Activated CD4-positive, alpha-beta memory T cell treated with anti-CD3 and anti-CD28 coated beads for 36 hours (primary cell): ENCODE results near the gene TPM3. TPM values are rescaled to one million over a fixed set of nuclear protein-coding genes. Genes with fewer than 3 reads are reported as not detected.

Source experiments
- CTCF ChIA-PET: fragments of 350-600 bp; sonication (Branson Sonifier 250); formaldehyde crosslinking; loops from one replicate; lab custom pipeline; 2021; ENCODE audit warnings: antibody characterized with exemption, inconsistent platforms; lab: Charles Lee
- POLR2A ChIA-PET: fragments of 350-600 bp; sonication (Branson Sonifier 250); formaldehyde crosslinking; loops from one replicate; lab custom pipeline; 2021; ENCODE audit warnings: antibody characterized with exemption; lab: Charles Lee
- DNase-seq: peaks from one replicate; pipeline ENCODE4 v3.0.0-alpha.2; 2020
- H3K27ac Mint-ChIP-seq: one replicate; pipeline ENCODE4 v1.8.0; 2021; ENCODE audit warnings: mixed read lengths
- H3K27me3 Mint-ChIP-seq: one replicate; pipeline ENCODE4 v1.8.0; 2021; ENCODE audit warnings: mixed read lengths
- H3K36me3 Mint-ChIP-seq: one replicate; pipeline ENCODE4 v1.8.0; 2021; ENCODE audit warnings: mixed read lengths
- H3K4me1 Mint-ChIP-seq: one replicate; pipeline ENCODE4 v1.8.0; 2021; ENCODE audit warnings: low read depth, mixed read lengths
- H3K4me3 Mint-ChIP-seq: one replicate; pipeline ENCODE4 v1.8.0; 2021; ENCODE audit warnings: mild to moderate bottlenecking, mixed read lengths
- H3K9me3 Mint-ChIP-seq: one replicate; pipeline ENCODE4 v1.8.0; 2021; ENCODE audit warnings: mixed read lengths
- intact Hi-C: fragments of 100-400 bp; cut with micrococcal nuclease; formaldehyde crosslinking; loops from one replicate; pipeline ENCODE4 v1.15.1; 2023
- total RNA-seq, 2 experiments: library from RNA; stranded (reverse); gene quantifications; one replicate each; pipeline ENCODE4 v1.2.3, GENCODE V29; 2021

Gene TPM3
- total RNA-seq, 2 experiments from 2014 or later, result 726 to 736 TPM

- peak overlapping the region; percentile 90 for H3K4me3 Mint-ChIP-seq
- peaks cover 2% of the 10 kb centered on the region for H3K27me3 Mint-ChIP-seq
- peaks cover 69% of the 10 kb centered on the region for H3K4me1 Mint-ChIP-seq
- peak overlapping the region; percentile 94 for H3K27ac Mint-ChIP-seq
- DNase-seq, result no peak
- H3K9me3 Mint-ChIP-seq, result peaks cover 4% of the 10 kb centered on the region
- POLR2A ChIA-PET, result interaction anchor here (1.3 to 3.9 kb wide), 3 partner anchors 8 to 40 kb away, joined by 4 to 21 read pairs (median 6); no protein-coding TSS in a partner anchor
- H3K36me3 Mint-ChIP-seq, result peaks cover 61% of the 10 kb centered on the region
- CTCF ChIA-PET, result interaction anchor here (0.5 to 2.3 kb wide), 10 partner anchors 12 to 257 kb away, joined by 3 to 11 read pairs (median 4); partner anchors contain the start of gene HAX1
- intact Hi-C loops, result loop anchor here (5.0 kb wide), 1 partner anchor 300 kb away; the partner anchor contains the start of gene GATAD2B
Observed at GRCh38 chr1:154222518-154222917, 30.6 kb upstream of the TPM3 start.

GRCh38 chr1:154221278-154222001, 29.5 kb upstream of the TPM3 start:
- intact Hi-C loops, result loop anchor here (5.0 kb wide), 1 partner anchor 299 kb away; the partner anchor contains the start of gene GATAD2B
- CTCF ChIA-PET, result interaction anchor here (1.0 to 2.3 kb wide), 4 partner anchors 22 to 113 kb away, joined by 3 to 11 read pairs (median 5); partner anchors contain the start of gene HAX1
- POLR2A ChIA-PET, result interaction anchor here (0.6 to 3.9 kb wide), 6 partner anchors 8 to 64 kb away, joined by 3 to 21 read pairs (median 4); no protein-coding TSS in a partner anchor
- peaks cover 2% of the 10 kb centered on the region for H3K27me3 Mint-ChIP-seq
- peaks cover 59% of the 10 kb centered on the region for H3K36me3 Mint-ChIP-seq
- H3K27ac Mint-ChIP-seq, result peak overlapping the region; percentile 94
- H3K9me3 Mint-ChIP-seq, result peaks cover 4% of the 10 kb centered on the region
- peak overlapping the region; percentile 90 for H3K4me3 Mint-ChIP-seq
- peak; percentile 77 for DNase-seq
- H3K4me1 Mint-ChIP-seq, result peaks cover 70% of the 10 kb centered on the region

- DNase-seq, result no peak
- ChIA-PET POLR2A (interaction anchor here (0.6 to 3.9 kb wide), 9 partner anchors 17 to 1103 kb away, joined by 3 to 21 read pairs (median 4); partner anchors contain the start of gene SLC39A1), CTCF (interaction anchor here (1.0 to 2.4 kb wide), 4 partner anchors 21 to 115 kb away, joined by 3 to 11 read pairs (median 5); no protein-coding TSS in a partner anchor)
- Mint-ChIP-seq H3K4me3 (peak overlapping the region; percentile 90), H3K27me3 (peaks cover 2% of the 10 kb centered on the region), H3K4me1 (peaks cover 70% of the 10 kb centered on the region), H3K27ac (peak overlapping the region; percentile 94), H3K9me3 (peaks cover 4% of the 10 kb centered on the region), H3K36me3 (peaks cover 56% of the 10 kb centered on the region)
- intact Hi-C loops, result loop anchor here (1.0 to 5.0 kb wide), 4 partner anchors 38 to 299 kb away; partner anchors contain the start of genes GATAD2B, HAX1 and RPS27
Observed at GRCh38 chr1:154220970-154221277, 29.0 kb upstream of the TPM3 start.

GRCh38 chr1:154220071-154220969, 28.4 kb upstream of the TPM3 start, which contains the start of gene UBAP2L:
Gene UBAP2L, plus strand, starts transcription at chr1:154220955. Its CDS starts 4,169 bp downstream, at chr1:154225124.
- CTCF ChIA-PET, result interaction anchor here (1.0 to 2.4 kb wide), 3 partner anchors 49 to 115 kb away, joined by 3 to 7 read pairs (median 3); no protein-coding TSS in a partner anchor
- Mint-ChIP-seq H3K4me3 (peak within 1 kb of the TSS; percentile 90), H3K4me1 (peaks cover 68% of the 10 kb centered on the region), H3K36me3 (peaks cover 53% of the 10 kb centered on the region), H3K27me3 (peaks cover 2% of the 10 kb centered on the region), H3K9me3 (peaks cover 4% of the 10 kb centered on the region), H3K27ac (peak within 1 kb of the TSS; percentile 94)
- peak; percentile 99 for DNase-seq
- POLR2A ChIA-PET, result interaction anchor here (0.8 to 3.9 kb wide), 9 partner anchors 13 to 1104 kb away, joined by 3 to 21 read pairs (median 3); partner anchors contain the start of genes HAX1 and SLC39A1
- intact Hi-C loops, result loop anchor here (1.0 to 5.0 kb wide), 4 partner anchors 37 to 298 kb away; partner anchors contain the start of genes GATAD2B, HAX1 and RPS27

- DNase-seq, result no peak
- peaks cover 62% of the 10 kb centered on the region for H3K4me1 Mint-ChIP-seq
Observed at GRCh38 chr1:154219541-154219940, 27.6 kb upstream of the TPM3 start.

GRCh38 chr1:154218545-154218944, 26.6 kb upstream of the TPM3 start:
- Mint-ChIP-seq H3K27me3 (peaks cover 2% of the 10 kb centered on the region), H3K4me1 (peaks cover 62% of the 10 kb centered on the region), H3K9me3 (peaks cover 4% of the 10 kb centered on the region), H3K36me3 (peaks cover 56% of the 10 kb centered on the region), H3K4me3 (peak overlapping the region; percentile 90), H3K27ac (peak overlapping the region; percentile 94)
- DNase-seq, result no peak
- ChIA-PET POLR2A (no interaction called here), CTCF (interaction anchor here (1.1 to 2.4 kb wide), 5 partner anchors 19 to 117 kb away, joined by 3 to 11 read pairs (median 3); no protein-coding TSS in a partner anchor)
- intact Hi-C loops, result no loop called here

More at GRCh38 chr1:154219541-154219940, 27.6 kb upstream of the TPM3 start:
- H3K9me3 Mint-ChIP-seq, result peaks cover 4% of the 10 kb centered on the region
- intact Hi-C loops, result no loop called here
- POLR2A ChIA-PET, result interaction anchor here (0.8 to 3.9 kb wide), 5 partner anchors 12 to 168 kb away, joined by 3 to 21 read pairs (median 3); partner anchors contain the start of gene HAX1
- H3K4me3 Mint-ChIP-seq, result peak overlapping the region; percentile 90
- peaks cover 54% of the 10 kb centered on the region for H3K36me3 Mint-ChIP-seq
- CTCF ChIA-PET, result interaction anchor here (1.2 to 2.4 kb wide), 5 partner anchors 20 to 116 kb away, joined by 3 to 11 read pairs (median 3); no protein-coding TSS in a partner anchor
- H3K27me3 Mint-ChIP-seq, result peaks cover 2% of the 10 kb centered on the region
- peak overlapping the region; percentile 94 for H3K27ac Mint-ChIP-seq

- no peak overlapping the region for H3K4me3 Mint-ChIP-seq
- CTCF ChIA-PET, result interaction anchor here (1.4 kb wide), 1 partner anchor 28 kb away, joined by 3 read pairs; no protein-coding TSS in a partner anchor
- intact Hi-C loops, result loop anchor here (1.0 to 2.0 kb wide), 2 partner anchors 30 to 59 kb away; partner anchors contain the start of gene HAX1
Observed at GRCh38 chr1:154213274-154213673, 21.4 kb upstream of the TPM3 start.

GRCh38 chr1:154212083-154212482, 20.2 kb upstream of the TPM3 start:
- POLR2A ChIA-PET, result no interaction called here
- Mint-ChIP-seq H3K36me3 (peaks cover 42% of the 10 kb centered on the region), H3K27ac (peak overlapping the region; percentile 53), H3K4me3 (no peak overlapping the region), H3K4me1 (peaks cover 47% of the 10 kb centered on the region), H3K9me3 (no peaks in the 10 kb centered on the region), H3K27me3 (no peaks in the 10 kb centered on the region)
- no peak for DNase-seq
- CTCF ChIA-PET, result no interaction called here
- intact Hi-C loops, result loop anchor here (2.0 kb wide), 1 partner anchor 29 kb away; no protein-coding TSS in a partner anchor

More at GRCh38 chr1:154213274-154213673, 21.4 kb upstream of the TPM3 start:
- peaks cover 54% of the 10 kb centered on the region for H3K4me1 Mint-ChIP-seq
- POLR2A ChIA-PET, result interaction anchor here (1.0 to 1.2 kb wide), 2 partner anchors 8 to 54 kb away, joined by 4 read pairs; no protein-coding TSS in a partner anchor
- peak overlapping the region; percentile 86 for H3K27ac Mint-ChIP-seq
- peaks cover 48% of the 10 kb centered on the region for H3K36me3 Mint-ChIP-seq
- no peaks in the 10 kb centered on the region for H3K9me3 Mint-ChIP-seq
- DNase-seq, result no peak
- no peaks in the 10 kb centered on the region for H3K27me3 Mint-ChIP-seq

- no peaks in the 10 kb centered on the region for H3K9me3 Mint-ChIP-seq
- H3K36me3 Mint-ChIP-seq, result peaks cover 55% of the 10 kb centered on the region
- peak; percentile 19 for DNase-seq
- H3K27me3 Mint-ChIP-seq, result no peaks in the 10 kb centered on the region
- peak overlapping the region; percentile 77 for H3K27ac Mint-ChIP-seq
- intact Hi-C loops, result no loop called here
- H3K4me1 Mint-ChIP-seq, result peaks cover 46% of the 10 kb centered on the region
- CTCF ChIA-PET, result interaction anchor here (0.6 to 1.6 kb wide), 2 partner anchors 10 to 37 kb away, joined by 4 read pairs; no protein-coding TSS in a partner anchor
- no peak overlapping the region for H3K4me3 Mint-ChIP-seq
- POLR2A ChIA-PET, result no interaction called here
Observed at GRCh38 chr1:154208677-154209388, 16.9 kb upstream of the TPM3 start.

- no peaks in the 10 kb centered on the region for H3K27me3 Mint-ChIP-seq
- intact Hi-C loops, result no loop called here
- peak overlapping the region; percentile 61 for H3K27ac Mint-ChIP-seq
- H3K4me3 Mint-ChIP-seq, result no peak overlapping the region
- H3K9me3 Mint-ChIP-seq, result no peaks in the 10 kb centered on the region
- peaks cover 38% of the 10 kb centered on the region for H3K4me1 Mint-ChIP-seq
- POLR2A ChIA-PET, result interaction anchor here (0.7 to 1.2 kb wide), 2 partner anchors 11 to 13 kb away, joined by 3 read pairs; a partner anchor contains a TSS
- peaks cover 42% of the 10 kb centered on the region for H3K36me3 Mint-ChIP-seq
- no peak for DNase-seq
- CTCF ChIA-PET, result interaction anchor here (1.2 to 1.5 kb wide), 3 partner anchors 9 to 128 kb away, joined by 3 to 6 read pairs (median 3); no protein-coding TSS in a partner anchor
Observed at GRCh38 chr1:154207262-154207661, 15.4 kb upstream of the TPM3 start.
